HG03159 (cell line): ENCODE results near the gene CFAP57.
A peak's percentile ranks its signal among the peaks of the same experiment; 100 is the strongest.
"Not testable (repeated sequence)": the region's sequence is repeated elsewhere in the genome, so short reads cannot be mapped to it uniquely, and the experiment has no call there.

ENCODE experiments used
- ATAC-seq: cut with Tn5 transposase; IDR thresholded peaks from one replicate; pipeline ENCODE4 v1.9.1; 2021; ENCODE audit warnings: mild to moderate bottlenecking, moderate library complexity; ENCODE audit not compliant: unreplicated experiment

Gene CFAP57

DNA sequence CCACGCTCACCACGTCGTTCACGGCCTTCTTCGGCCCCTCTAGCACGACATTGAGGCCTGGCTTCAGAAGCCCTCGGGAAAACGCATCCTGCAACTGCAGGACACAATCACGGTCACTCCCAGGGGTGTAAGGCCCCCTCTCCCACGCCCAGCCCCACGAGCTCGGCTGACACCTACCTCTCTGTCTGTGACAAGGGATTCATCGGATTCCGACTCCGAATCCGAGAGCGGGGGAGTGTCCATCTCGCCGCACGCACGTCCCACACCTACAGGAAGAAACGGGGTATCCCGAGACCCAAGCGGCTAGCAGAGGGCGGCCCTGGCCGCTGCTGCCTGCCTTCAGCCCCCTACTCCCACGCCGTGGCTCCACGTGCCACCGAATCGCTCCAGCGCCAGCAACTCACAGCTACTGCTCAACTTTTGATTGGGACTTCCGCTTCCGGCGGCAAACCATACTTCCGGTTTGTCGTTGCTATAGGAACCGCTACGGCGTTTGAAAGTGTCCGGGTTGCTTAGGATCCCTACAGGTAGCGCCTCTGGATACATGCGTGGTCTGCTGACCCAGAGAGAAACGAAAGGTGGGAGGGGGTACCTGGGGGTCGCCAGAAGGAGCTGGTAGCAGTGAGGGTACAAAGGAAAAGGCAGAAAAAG, at the start of gene CFAP57, which contains the start of gene EBNA1BP2:
Gene CFAP57, plus strand, starts transcription at position 455 of the 651 bp plus-strand sequence. CDS start 424 bp downstream, outside the sequence.
Gene EBNA1BP2, minus strand, starts transcription at position 415 of the 651 bp plus-strand sequence. Its CDS starts 172 bp downstream, at position 243.
- ATAC-seq, result peak; percentile 89

DNA sequence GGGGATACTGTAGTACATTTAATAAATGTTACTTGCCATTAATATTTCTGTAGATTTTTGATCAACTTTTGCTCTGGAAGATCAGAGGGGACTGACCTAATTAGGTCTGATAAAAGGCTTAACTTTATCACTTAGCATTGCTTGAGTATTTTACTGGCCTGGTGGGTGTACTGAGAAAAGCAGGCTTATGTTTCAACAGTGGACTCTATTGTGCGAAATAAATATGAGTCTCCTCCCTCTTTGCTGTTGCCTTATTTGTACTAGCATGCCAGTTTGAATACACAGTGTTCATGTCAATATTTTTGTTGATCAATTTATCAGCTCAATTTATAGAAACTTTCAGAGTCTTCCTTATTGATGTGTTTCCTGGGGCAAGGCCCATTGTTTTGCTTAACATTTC, 49.1 kb upstream of the CFAP57 start:
- ATAC-seq, result no peak

GRCh38 chr1:43128816-43129215, 43.3 kb upstream of the CFAP57 start:
- ATAC-seq, result no peak

- ATAC-seq, result no peak
Measured at GRCh38 chr1:43129426-43129825, 42.7 kb upstream of the CFAP57 start.

GRCh38 chr1:43134068-43134467, 38.1 kb upstream of the CFAP57 start:
- ATAC-seq, result no peak

GRCh38 chr1:43134640-43135039, 37.5 kb upstream of the CFAP57 start:
- no peak for ATAC-seq

GRCh38 chr1:43135857-43136781, 36.0 kb upstream of the CFAP57 start:
- no peak for ATAC-seq

DNA sequence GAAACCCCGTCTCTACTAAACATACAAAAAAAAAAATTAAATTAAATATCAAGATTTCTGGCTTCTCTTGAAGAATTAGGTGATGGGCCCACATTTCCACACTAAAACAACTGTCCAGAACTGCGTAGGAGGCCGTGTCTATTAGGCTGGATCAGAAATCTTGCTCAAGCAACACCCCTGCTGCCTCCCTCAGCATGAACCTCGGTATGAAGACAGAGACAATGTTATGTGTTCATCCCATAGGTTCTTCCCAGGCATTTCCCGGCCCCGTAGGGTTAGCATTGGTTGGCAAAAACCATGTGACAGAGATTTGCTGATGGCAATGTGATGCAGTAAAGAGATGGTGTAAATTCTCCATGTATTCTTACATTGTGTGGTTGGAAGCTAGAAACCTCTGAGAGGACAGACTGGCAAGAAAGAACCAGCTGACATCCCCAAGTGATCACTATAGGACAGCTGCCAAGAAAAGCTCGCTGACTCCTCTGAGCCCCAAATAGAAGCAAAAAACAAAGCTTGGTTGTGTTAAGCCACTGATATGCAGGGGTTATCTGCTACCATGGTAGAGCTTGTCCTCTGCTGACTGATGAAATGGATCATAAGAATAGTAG, 34.6 kb upstream of the CFAP57 start:
- no peak for ATAC-seq

DNA sequence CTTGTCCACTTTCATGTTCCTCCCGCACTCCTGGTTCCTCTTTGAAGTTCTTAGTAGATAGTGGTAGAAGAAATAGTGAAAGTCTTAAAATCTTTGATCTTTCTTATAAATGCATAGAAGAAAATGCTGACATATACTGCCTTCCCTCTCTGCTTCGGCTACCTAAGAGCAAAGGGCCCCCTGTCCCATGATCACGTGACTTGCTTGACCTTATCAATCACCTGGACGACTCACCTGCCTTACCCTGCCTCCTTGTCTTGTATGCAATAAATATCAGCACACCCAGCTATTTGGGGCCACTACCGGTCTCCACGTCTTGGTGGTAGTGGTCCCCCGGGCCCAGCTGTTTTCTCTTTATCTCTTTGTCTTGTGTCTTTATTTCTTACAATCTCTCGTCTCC, 32.8 kb upstream of the CFAP57 start:
- not testable (repeated sequence) for ATAC-seq

- no peak for ATAC-seq
Measured at GRCh38 chr1:43140010-43140409, 32.1 kb upstream of the CFAP57 start.

DNA sequence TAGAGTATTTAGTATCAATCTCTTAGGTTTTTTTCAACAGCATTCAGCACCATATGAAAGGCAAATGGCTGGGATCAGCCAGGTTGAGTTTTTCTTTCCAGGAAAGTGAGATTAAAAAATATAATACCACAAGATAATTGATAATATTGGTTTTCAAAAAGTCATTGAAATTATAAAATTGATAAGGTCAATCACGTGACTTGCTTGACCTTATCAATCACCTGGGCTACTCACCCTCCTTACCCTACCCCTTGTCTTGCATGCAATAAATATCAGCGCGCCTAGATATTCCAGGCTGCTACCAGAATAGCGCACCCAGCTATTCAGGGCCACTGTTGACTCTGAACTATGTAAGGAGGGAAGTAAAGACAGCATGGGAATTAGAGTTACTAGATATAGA, 31.5 kb upstream of the CFAP57 start:
- ATAC-seq, result no peak

GRCh38 chr1:43143441-43143888, 28.7 kb upstream of the CFAP57 start:
- ATAC-seq, result no peak

- no peak for ATAC-seq
Measured at GRCh38 chr1:43144237-43144636, 27.9 kb upstream of the CFAP57 start.

DNA sequence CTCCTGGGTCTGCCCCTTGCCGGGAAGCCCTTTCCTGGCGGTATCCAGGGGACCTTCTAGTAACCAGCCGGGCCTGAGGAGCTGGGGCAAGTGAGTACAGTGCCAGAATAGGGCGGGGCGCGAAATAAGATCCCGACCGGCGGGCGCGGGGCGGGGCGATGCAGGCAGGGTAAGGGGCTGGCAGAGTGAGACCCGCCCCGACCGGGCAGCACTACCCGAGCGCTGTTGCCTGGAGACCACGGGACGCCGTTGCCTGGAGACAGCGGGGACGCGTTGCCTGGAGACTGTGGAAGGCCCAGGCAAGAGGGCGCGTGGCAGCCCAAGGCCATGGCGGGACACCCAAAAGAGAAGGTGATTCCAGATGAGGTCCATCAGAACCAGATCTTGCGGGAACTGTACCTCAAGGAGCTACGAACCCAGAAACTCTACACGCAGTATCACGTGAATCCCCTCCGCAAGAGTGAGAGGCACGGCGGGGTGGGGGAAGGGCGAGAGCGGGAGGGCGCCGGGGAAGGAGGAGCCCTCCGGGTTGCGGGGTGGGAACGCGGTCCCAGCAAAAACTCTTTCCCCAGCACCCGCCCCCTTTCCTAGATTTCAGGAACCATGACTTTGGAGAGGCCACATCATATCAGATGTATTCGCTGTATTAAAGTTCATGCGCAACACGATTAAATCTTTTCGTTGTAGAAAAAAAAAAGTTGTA, 24.4 kb upstream of the CFAP57 start:
- no peak for ATAC-seq

DNA sequence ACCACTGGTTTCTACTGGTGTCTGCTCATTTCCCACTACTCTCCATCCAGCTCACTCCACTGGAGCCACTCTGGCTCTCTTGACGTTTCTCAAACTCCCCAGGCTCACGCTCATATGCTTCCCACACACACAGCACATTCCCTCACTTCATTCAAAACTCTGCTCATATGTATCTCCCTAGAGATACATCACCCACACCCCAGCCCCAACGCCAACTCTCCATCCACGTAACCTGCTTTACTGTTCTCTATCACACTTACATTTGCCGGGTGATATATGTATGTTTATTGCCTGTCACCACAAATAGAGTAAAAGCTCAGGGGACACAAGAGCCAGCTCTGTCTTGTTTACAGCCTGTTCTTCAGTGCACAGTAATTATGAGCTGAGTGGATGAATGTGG, 22.2 kb upstream of the CFAP57 start:
- no peak for ATAC-seq

- ATAC-seq, result no peak
Measured at GRCh38 chr1:43152866-43153265, 19.3 kb upstream of the CFAP57 start.

- ATAC-seq, result no peak
Measured at GRCh38 chr1:43153443-43153842, 18.7 kb upstream of the CFAP57 start.

DNA sequence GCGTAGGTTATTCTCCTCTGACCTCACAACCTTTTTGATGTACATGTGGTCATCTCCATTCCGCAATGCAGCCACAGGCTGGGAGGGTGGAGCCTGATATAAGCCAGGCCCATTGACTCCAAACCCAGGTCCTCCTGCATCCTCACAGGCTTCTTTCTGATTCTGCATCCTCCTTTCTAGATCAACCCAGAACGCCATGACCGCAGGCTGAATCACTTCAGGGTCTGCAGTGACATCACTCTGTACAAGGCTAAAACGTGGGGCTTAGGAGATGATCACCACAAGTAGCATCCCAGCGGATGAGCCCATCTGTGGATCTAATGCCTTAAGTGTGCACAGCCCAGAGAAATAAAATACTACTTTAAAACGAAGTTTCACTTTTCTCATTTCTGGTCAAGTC, 16.1 kb upstream of the CFAP57 start:
- no peak for ATAC-seq

DNA sequence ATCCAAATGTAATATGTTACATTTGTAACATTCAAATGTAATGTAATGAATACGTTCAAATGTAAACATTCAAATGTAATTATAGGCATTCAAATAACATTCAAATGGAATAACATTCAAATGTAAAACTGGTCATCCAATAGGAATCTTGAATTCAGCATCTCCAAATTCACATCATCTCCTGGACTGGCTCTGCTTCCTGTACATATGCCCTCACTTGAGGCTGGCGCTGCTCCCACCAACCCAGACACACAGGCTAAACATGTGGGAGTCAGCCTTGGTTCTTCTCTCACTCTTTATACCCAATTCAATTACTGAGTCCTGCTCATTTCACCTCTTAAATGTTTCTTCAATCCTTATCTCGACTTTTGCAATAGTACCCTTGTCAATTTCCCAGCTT, 7.0 kb upstream of the CFAP57 start:
- no peak for ATAC-seq

- ATAC-seq, result no peak
Measured at GRCh38 chr1:43165765-43166164, 6.4 kb upstream of the CFAP57 start.

DNA sequence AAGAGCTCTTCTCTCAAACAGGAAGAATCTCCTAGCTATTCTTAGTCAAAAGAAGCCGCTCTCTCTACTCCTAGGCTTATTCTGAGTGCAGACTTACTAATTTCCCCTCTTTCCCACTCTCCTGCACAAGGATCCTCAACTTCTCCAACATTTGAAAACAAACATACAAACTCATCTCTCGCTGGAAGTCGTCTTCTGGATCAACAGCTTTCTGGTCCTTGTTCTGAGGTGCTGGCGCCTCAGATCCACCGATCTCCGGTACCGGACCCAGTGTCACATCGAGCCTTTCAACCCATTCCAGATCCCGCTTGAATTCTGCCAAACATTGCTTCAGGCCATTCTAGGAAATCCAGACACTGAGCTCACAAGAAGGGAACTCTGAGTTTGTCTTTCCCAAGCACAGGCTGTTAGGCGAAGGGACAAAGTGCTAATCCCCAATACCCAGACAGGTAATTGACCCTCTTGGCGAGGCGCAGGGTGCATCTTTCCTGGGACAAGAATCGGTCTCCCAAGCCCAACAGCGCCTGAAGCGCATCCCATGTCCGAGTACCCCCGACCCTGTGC, 736 bp upstream of the CFAP57 start:
- ATAC-seq, result peak; percentile 7
